HEK293 (cell line): ENCODE data around the gene SRL.
A peak's percentile ranks its signal among the peaks of the same experiment; 100 is the strongest.

Source experiments
- BCL11B ChIP-seq: fragments of 450-650 bp; formaldehyde crosslinking; IDR thresholded peaks from 2 replicates; pipeline ENCODE4 v1.5.1; 2016; ENCODE audit warnings: low read depth, missing biosample characterization, missing genetic modification characterization
- CTCF ChIP-seq: fragments of 450-650 bp; formaldehyde crosslinking; IDR thresholded peaks from 2 replicates; pipeline ENCODE4 v1.5.1; 2016; ENCODE audit warnings: missing biosample characterization, missing genetic modification characterization
- HIC1 ChIP-seq: fragments of 450-650 bp; formaldehyde crosslinking; IDR thresholded peaks from 2 replicates; pipeline ENCODE4 v1.5.1; 2016; ENCODE audit warnings: missing biosample characterization, missing genetic modification characterization
- IKZF3 ChIP-seq: fragments of 450-650 bp; IDR thresholded peaks from 2 replicates; pipeline ENCODE4 v1.5.0; 2018; ENCODE audit warnings: missing biosample characterization, mild to moderate bottlenecking, missing genetic modification characterization, moderate library complexity
- KLF1 ChIP-seq: fragments of 450-650 bp; formaldehyde crosslinking; IDR thresholded peaks from 2 replicates; pipeline ENCODE4 v1.5.1; 2016; ENCODE audit warnings: missing biosample characterization, missing genetic modification characterization
- KLF16 ChIP-seq: fragments of 450-650 bp; formaldehyde crosslinking; IDR thresholded peaks from 2 replicates; pipeline ENCODE4 v1.5.1; 2017; ENCODE audit warnings: missing biosample characterization, missing genetic modification characterization
- OSR2 ChIP-seq: fragments of 450-650 bp; formaldehyde crosslinking; IDR thresholded peaks from 2 replicates; pipeline ENCODE4 v1.5.1; 2016; ENCODE audit warnings: missing biosample characterization, missing genetic modification characterization
- PRDM2 ChIP-seq: fragments of 450-650 bp; formaldehyde crosslinking; IDR thresholded peaks from 2 replicates; pipeline ENCODE4 v1.5.1; 2016; ENCODE audit warnings: missing biosample characterization, missing genetic modification characterization, borderline replicate concordance
- ZBTB26 ChIP-seq: fragments of 450-650 bp; formaldehyde crosslinking; optimal IDR thresholded peaks from 2 replicates; pipeline ENCODE3; 2016; ENCODE audit warnings: missing biosample characterization, mild to moderate bottlenecking, missing genetic modification characterization
- ZNF133 ChIP-seq: fragments of 450-650 bp; formaldehyde crosslinking; IDR thresholded peaks from 2 replicates; pipeline ENCODE4 v1.5.1; 2016; ENCODE audit warnings: missing biosample characterization, missing genetic modification characterization
- ZNF169 ChIP-seq: fragments of 450-650 bp; formaldehyde crosslinking; IDR thresholded peaks from 2 replicates; pipeline ENCODE4 v1.5.1; 2016; ENCODE audit warnings: missing biosample characterization, missing genetic modification characterization
- ZNF302 ChIP-seq: fragments of 450-650 bp; formaldehyde crosslinking; IDR thresholded peaks from 2 replicates; pipeline ENCODE4 v1.5.1; 2016; ENCODE audit warnings: missing biosample characterization, missing genetic modification characterization, low read depth
- ZNF311 ChIP-seq: fragments of 450-650 bp; formaldehyde crosslinking; IDR thresholded peaks from 2 replicates; pipeline ENCODE4 v1.5.1; 2017; ENCODE audit warnings: missing biosample characterization, missing genetic modification characterization, borderline replicate concordance
- ZNF366 ChIP-seq: fragments of 450-650 bp; formaldehyde crosslinking; conservative IDR thresholded peaks from 2 replicates; pipeline ENCODE4 v1.5.1; 2016; ENCODE audit warnings: missing biosample characterization, missing genetic modification characterization
- ZNF513 ChIP-seq: fragments of 450-650 bp; IDR thresholded peaks from 2 replicates; pipeline ENCODE4 v1.5.1; 2018; ENCODE audit warnings: missing biosample characterization, missing genetic modification characterization
- ZNF518A ChIP-seq: fragments of 450-650 bp; formaldehyde crosslinking; conservative IDR thresholded peaks from 2 replicates; pipeline ENCODE4 v1.5.1; 2016; ENCODE audit warnings: low read depth, missing biosample characterization, missing genetic modification characterization
- ZNF600 ChIP-seq: fragments of 450-650 bp; formaldehyde crosslinking; IDR thresholded peaks from 2 replicates; pipeline ENCODE4 v1.5.1; 2016; ENCODE audit warnings: missing biosample characterization, missing genetic modification characterization
- ZNF660 ChIP-seq: fragments of 450-650 bp; IDR thresholded peaks from 2 replicates; pipeline ENCODE4 v1.5.1; 2018; ENCODE audit warnings: missing biosample characterization, mild to moderate bottlenecking, missing genetic modification characterization
- ZNF792 ChIP-seq: fragments of 450-650 bp; formaldehyde crosslinking; IDR thresholded peaks from 2 replicates; pipeline ENCODE4 v1.5.1; 2016; ENCODE audit warnings: missing biosample characterization, missing genetic modification characterization
- ZNF830 ChIP-seq: fragments of 450-650 bp; IDR thresholded peaks from 2 replicates; pipeline ENCODE4 v1.5.0; 2018; ENCODE audit warnings: missing biosample characterization, missing genetic modification characterization, low read depth, mild to moderate bottlenecking, moderate library complexity

SRL gene

GRCh38 chr16:4271176-4272113 lies 29.6 kb upstream of the SRL start (continued):
- TF ChIP-seq ZNF518A (tag by site-specific recombination) (no peak), IKZF3 (tag by site-specific recombination) (peak; percentile 93), ZNF133 (tag by site-specific recombination) (no peak), OSR2 (tag by site-specific recombination) (peak; percentile 24), ZBTB26 (tag by site-specific recombination) (peak; percentile 93), BCL11B (peak; percentile 38), ZNF660 (tag by site-specific recombination) (peak; percentile 20; the same call in 1 of the 2 replicates), HIC1 (tag by site-specific recombination) (peak; percentile 97), ZNF311 (tag by site-specific recombination) (no peak), PRDM2 (tag by site-specific recombination) (no peak), ZNF169 (no peak), ZNF513 (tag by site-specific recombination) (no peak), ZNF830 (tag by site-specific recombination) (no peak), ZNF600 (tag by site-specific recombination) (peak; percentile 80), ZNF302 (tag by site-specific recombination) (no peak), KLF16 (tag by site-specific recombination) (peak; percentile 76), KLF1 (tag by site-specific recombination) (peak; percentile 57), CTCF (tag by site-specific recombination) (peak; percentile 43), ZNF792 (no peak), ZNF366 (tag by site-specific recombination) (0 out of 2 replicates have a peak, but pooled peaks have one; percentile 37)
